ENCODE data around the gene ADCY10. TPM values are rescaled to one million over a fixed set of nuclear protein-coding genes. Genes with fewer than 3 reads are reported as not detected.

ADCY10 gene
- total RNA-seq, 1 experiment from 2014 or later: 0.31 TPM

- intact Hi-C loops (cut with micrococcal nuclease; ENCODE audit: unreplicated experiment): no loop called here
- CTCF ChIA-PET: no interaction called here
- H3K4me1 Mint-ChIP-seq (ENCODE audit: low read depth, unreplicated experiment): no peaks in the 10 kb centered on the region
- no peak for DNase-seq
- no peak for TF ChIP-seq CTCF (IDR thresholded peaks at IDR 0.05; ENCODE audit: unreplicated experiment)
- no TSS peak for BruUV-seq (replicated peaks)
- H3K27ac Mint-ChIP-seq (ENCODE audit: unreplicated experiment): no peak overlapping the region
- H3K36me3 Mint-ChIP-seq (ENCODE audit: insufficient read depth, unreplicated experiment): peaks cover 19% of the 10 kb centered on the region
- no peaks in the 10 kb centered on the region for H3K27me3 Mint-ChIP-seq (ENCODE audit: unreplicated experiment)
- no peak overlapping the region for H3K4me3 Mint-ChIP-seq (ENCODE audit: low read depth, unreplicated experiment)
- no peaks in the 10 kb centered on the region for H3K9me3 Mint-ChIP-seq (ENCODE audit: low read depth, unreplicated experiment)
Observed at GRCh38 chr1:167784876-167785550, 128.9 kb downstream of the ADCY10 start.

DNA sequence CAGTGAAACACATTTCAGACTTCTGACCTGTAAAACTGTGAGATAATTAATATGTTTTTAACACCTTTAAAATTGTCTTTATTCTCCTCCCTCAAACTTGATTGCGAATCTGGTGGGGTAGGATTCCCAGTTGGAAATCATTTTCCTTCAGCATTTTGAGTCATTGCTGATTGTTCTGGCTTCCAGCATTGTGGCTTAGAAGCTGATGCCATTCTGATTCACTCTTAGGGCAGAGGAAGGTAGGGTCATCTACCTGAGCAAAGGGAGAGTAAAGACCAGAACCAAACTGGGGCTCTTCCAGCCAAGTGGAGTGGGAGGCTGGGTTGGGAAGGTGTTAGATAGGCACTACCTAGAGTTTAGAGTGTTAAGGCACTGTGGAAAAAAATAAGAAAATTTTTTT is 131.0 kb downstream of the ADCY10 start:
- H3K27ac Mint-ChIP-seq (ENCODE audit: unreplicated experiment): no peak overlapping the region
- no peaks in the 10 kb centered on the region for H3K27me3 Mint-ChIP-seq (ENCODE audit: unreplicated experiment)
- BruUV-seq (replicated peaks): no TSS peak
- no peak for TF ChIP-seq CTCF (IDR thresholded peaks at IDR 0.05; ENCODE audit: unreplicated experiment)
- CTCF ChIA-PET: interaction anchor here (0.6 kb wide), 1 partner anchor 25 kb away, joined by 4 read pairs; no protein-coding TSS in a partner anchor
- DNase-seq: no peak
- no peaks in the 10 kb centered on the region for H3K9me3 Mint-ChIP-seq (ENCODE audit: low read depth, unreplicated experiment)
- H3K36me3 Mint-ChIP-seq (ENCODE audit: insufficient read depth, unreplicated experiment): peaks cover 11% of the 10 kb centered on the region
- intact Hi-C loops (cut with micrococcal nuclease; ENCODE audit: unreplicated experiment): no loop called here
- no peak overlapping the region for H3K4me3 Mint-ChIP-seq (ENCODE audit: low read depth, unreplicated experiment)
- no peaks in the 10 kb centered on the region for H3K4me1 Mint-ChIP-seq (ENCODE audit: low read depth, unreplicated experiment)

- Mint-ChIP-seq H3K4me3 (ENCODE audit: low read depth, unreplicated experiment) (no peak overlapping the region), H3K27me3 (ENCODE audit: unreplicated experiment) (no peaks in the 10 kb centered on the region), H3K9me3 (ENCODE audit: low read depth, unreplicated experiment) (no peaks in the 10 kb centered on the region), H3K36me3 (ENCODE audit: insufficient read depth, unreplicated experiment) (peaks cover 14% of the 10 kb centered on the region), H3K27ac (ENCODE audit: unreplicated experiment) (no peak overlapping the region), H3K4me1 (ENCODE audit: low read depth, unreplicated experiment) (no peaks in the 10 kb centered on the region)
- DNase-seq: no peak
- intact Hi-C loops (cut with micrococcal nuclease; ENCODE audit: unreplicated experiment): no loop called here
- CTCF ChIA-PET: interaction anchor here (1.4 kb wide), 1 partner anchor 19 kb away, joined by 4 read pairs; no protein-coding TSS in a partner anchor
- no peak for TF ChIP-seq CTCF (IDR thresholded peaks at IDR 0.05; ENCODE audit: unreplicated experiment)
- BruUV-seq (replicated peaks): no TSS peak
Observed at GRCh38 chr1:167781558-167781957, 132.4 kb downstream of the ADCY10 start.

DNA sequence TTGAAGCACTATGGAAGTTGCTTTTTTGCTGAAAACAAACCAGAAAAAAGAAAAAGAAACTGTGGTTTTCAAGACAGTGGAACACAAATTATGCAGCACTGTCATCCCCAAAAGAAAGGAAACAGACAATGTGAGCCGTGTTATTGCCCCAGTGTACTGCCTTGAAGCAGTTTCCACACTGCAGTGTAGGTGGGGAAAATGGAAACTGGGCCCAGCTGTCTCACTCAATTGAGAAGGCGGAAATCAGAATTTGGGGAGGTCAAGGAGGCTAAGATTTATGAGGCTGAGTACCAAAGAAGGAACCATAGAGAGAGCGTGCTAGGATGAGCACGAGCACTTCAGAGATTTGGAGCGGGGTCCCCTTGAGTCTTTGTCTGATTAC is 136.7 kb downstream of the ADCY10 start:
- no peaks in the 10 kb centered on the region for H3K9me3 Mint-ChIP-seq (ENCODE audit: low read depth, unreplicated experiment)
- CTCF ChIA-PET: no interaction called here

More for the DNA sequence above, 136.7 kb downstream of the ADCY10 start:
- TF ChIP-seq CTCF (IDR thresholded peaks at IDR 0.05; ENCODE audit: unreplicated experiment): no peak
- no peak overlapping the region for H3K27ac Mint-ChIP-seq (ENCODE audit: unreplicated experiment)
- intact Hi-C loops (cut with micrococcal nuclease; ENCODE audit: unreplicated experiment): no loop called here
- DNase-seq: no peak
- BruUV-seq (replicated peaks): no TSS peak
- H3K4me1 Mint-ChIP-seq (ENCODE audit: low read depth, unreplicated experiment): peaks cover 18% of the 10 kb centered on the region
- peaks cover 11% of the 10 kb centered on the region for H3K36me3 Mint-ChIP-seq (ENCODE audit: insufficient read depth, unreplicated experiment)
- H3K27me3 Mint-ChIP-seq (ENCODE audit: unreplicated experiment): no peaks in the 10 kb centered on the region
- no peak overlapping the region for H3K4me3 Mint-ChIP-seq (ENCODE audit: low read depth, unreplicated experiment)

All from Calu3 (cell line).